Hindlimb muscle (tissue), 1 donor: ENCODE measurements around the gene RNF213. TPM values are rescaled to one million over a fixed set of nuclear protein-coding genes. Genes with fewer than 3 reads are reported as not detected.
"Not testable (repeated sequence)": the region's sequence is repeated elsewhere in the genome, so short reads cannot be mapped to it uniquely, and the experiment has no call there.

Source experiments
- DNase-seq: peaks from one replicate; pipeline ENCODE4 v3.0.0-alpha.2; 2013
- polyA plus RNA-seq: library from polyadenylated mRNA; unstranded; fragments of 120-200 nt; gene quantifications from one replicate; pipeline ENCODE4 v1.2.1, GENCODE V29; 2013; ENCODE audit not compliant: insufficient read length

The RNF213 gene
- polyA plus RNA-seq, 1 donor, result 40.0 TPM

- DNase-seq, result no peak
These were observed 134.9 kb downstream of the RNF213 start for GRCh38 chr17:80395402-80396151.

GRCh38 chr17:80396157-80397033 lies 135.7 kb downstream of the RNF213 start:
- no peak for DNase-seq

GRCh38 chr17:80397034-80397387 lies 136.4 kb downstream of the RNF213 start:
- no peak for DNase-seq

GRCh38 chr17:80397686-80398085 lies 137.0 kb downstream of the RNF213 start:
- no peak for DNase-seq

- not testable (repeated sequence) for DNase-seq
These were observed 140.4 kb downstream of the RNF213 start for GRCh38 chr17:80401086-80401485.

- DNase-seq, result not testable (repeated sequence)
These were observed 141.4 kb downstream of the RNF213 start for GRCh38 chr17:80402102-80402501.

GRCh38 chr17:80402959-80403358 lies 142.3 kb downstream of the RNF213 start:
- no peak for DNase-seq

GRCh38 chr17:80406146-80406545 lies 145.5 kb downstream of the RNF213 start:
- DNase-seq, result no peak

GRCh38 chr17:80407917-80408316 lies 147.3 kb downstream of the RNF213 start:
- not testable (repeated sequence) for DNase-seq

GRCh38 chr17:80408872-80409271 lies 148.2 kb downstream of the RNF213 start:
- DNase-seq, result no peak

- DNase-seq, result no peak
These were observed 149.0 kb downstream of the RNF213 start for GRCh38 chr17:80409626-80410025.

- DNase-seq, result not testable (repeated sequence)
These were observed 149.9 kb downstream of the RNF213 start for GRCh38 chr17:80410441-80411087.

GRCh38 chr17:80413771-80414507 lies 153.3 kb downstream of the RNF213 start:
- no peak for DNase-seq

GRCh38 chr17:80414508-80414802 lies 153.8 kb downstream of the RNF213 start:
- no peak for DNase-seq

- peak; percentile 97 for DNase-seq
These were observed 154.4 kb downstream of the RNF213 start, which contains the start of gene ENDOV for GRCh38 chr17:80414803-80415625. ENDOV (plus strand) TSS chr17:80415167; CDS start chr17:80415195, 28 bp downstream.

- no peak for DNase-seq
These were observed 155.0 kb downstream of the RNF213 start for GRCh38 chr17:80415626-80416137.

GRCh38 chr17:80416260-80416939 lies 155.7 kb downstream of the RNF213 start:
- no peak for DNase-seq

- no peak for DNase-seq
These were observed 156.3 kb downstream of the RNF213 start for GRCh38 chr17:80416940-80417293.

- no peak for DNase-seq
These were observed 157.9 kb downstream of the RNF213 start for GRCh38 chr17:80418589-80418988.

GRCh38 chr17:80419255-80419654 lies 158.6 kb downstream of the RNF213 start:
- DNase-seq, result no peak
